GM12878 (cell line): Measurements from ENCODE around the gene TRIM23. TPM values are rescaled to one million over a fixed set of nuclear protein-coding genes. Genes with fewer than 3 reads are reported as not detected.

ENCODE experiments used
- ATAC-seq: fragments of 200-7000 bp; cut with Tn5 transposase; 3 replicates; pipeline ENCODE4 v1.9.1; 2020; ENCODE audit warnings: mild to moderate bottlenecking, moderate library complexity
- BruUV-seq: library from RNA; stranded (reverse); fragments of 400-500 nt; replicated peaks from 2 replicates; lab custom pipeline; 2021; lab: Mats Ljungman, UMichigan
- CTCF ChIA-PET: fragments of 300-600 bp; sonication (Branson Sonifier 250); formaldehyde crosslinking; extraction: SDS; loops from one replicate; lab custom pipeline; 2021; ENCODE audit warnings: inconsistent platforms; lab: Yijun Ruan, JAX
- POLR2A ChIA-PET: fragments of 350-600 bp; formaldehyde crosslinking; extraction: SDS; loops from one replicate; lab custom pipeline; 2021; ENCODE audit warnings: inconsistent platforms; lab: Charles Lee
- RAD21 ChIA-PET: fragments of 300-600 bp; sonication (Branson Sonifier 250); formaldehyde crosslinking; loops from one replicate; lab custom pipeline; 2023; ENCODE audit warnings: antibody characterized with exemption; ENCODE audit not compliant: unreplicated experiment; lab: Charles Lee
- SMC1A ChIA-PET: fragments of 300-600 bp; sonication (Branson Sonifier 250); formaldehyde crosslinking; loops from one replicate; lab custom pipeline; 2023; ENCODE audit not compliant: unreplicated experiment, uncharacterized antibody; lab: Charles Lee
- DNase-seq: peaks from one replicate; pipeline ENCODE4 v3.0.0-alpha.2; 2011; ENCODE audit warnings: low read depth, low spot score
- FAIRE-seq: peaks from 3 replicates; lab custom pipeline; 2011; peaks lifted over from hg19 to GRCh38; lab: Jason Lieb, UNC
- H2AFZ ChIP-seq: 2 replicates; pipeline ENCODE4 v1.6.0; 2011; ENCODE audit warnings: low read depth, low read length, control low read depth; ENCODE audit not compliant: control insufficient read depth
- H3K27ac ChIP-seq: 2 replicates; pipeline ENCODE4 v1.5.1; 2011; ENCODE audit warnings: control low read depth; ENCODE audit not compliant: control insufficient read depth, insufficient read depth
- H3K27me3 ChIP-seq, 2 experiments: replicated peaks in 1 of 2; 2 replicates each; pipeline versions ENCODE4 v1.6.0 to v1.6.1; 2011; ENCODE audit warnings: low read length in 1 of 2; ENCODE audit not compliant: control insufficient read depth in 2 of 2, insufficient read depth in 2 of 2
- H3K36me3 ChIP-seq, 2 experiments: 2 replicates each; pipeline ENCODE4 v1.5.1; 2011; ENCODE audit warnings: low read length in 1 of 2; ENCODE audit not compliant: control insufficient read depth in 2 of 2, insufficient read depth in 2 of 2
- H3K4me1 ChIP-seq: 2 replicates; pipeline ENCODE4 v1.6.1; 2011; ENCODE audit warnings: mild to moderate bottlenecking, low read length, moderate library complexity, mixed read lengths; ENCODE audit not compliant: control insufficient read depth, insufficient read depth
- H3K4me2 ChIP-seq: 2 replicates; pipeline ENCODE4 v1.6.0; 2011; ENCODE audit warnings: control low read depth; ENCODE audit not compliant: control insufficient read depth, insufficient read depth
- H3K4me3 ChIP-seq: fragments of 200-600 bp; sonication (generic); 2 replicates; pipeline ENCODE4 v1.5.1; 2016
- H3K79me2 ChIP-seq: 2 replicates; pipeline ENCODE4 v1.6.0; 2011; ENCODE audit warnings: low read length; ENCODE audit not compliant: control insufficient read depth, insufficient read depth
- H3K9ac ChIP-seq: 2 replicates; pipeline ENCODE4 v1.8.0; 2011; ENCODE audit warnings: low read length, control low read depth, mixed read lengths; ENCODE audit not compliant: control insufficient read depth, insufficient read depth
- H3K9me3 ChIP-seq: replicated peaks from 3 replicates; pipeline ENCODE4 v1.5.1; 2011; ENCODE audit warnings: mild to moderate bottlenecking, low read length; ENCODE audit not compliant: control insufficient read depth, insufficient read depth
- H4K20me1 ChIP-seq: 2 replicates; pipeline ENCODE4 v1.6.0; 2011; ENCODE audit not compliant: control insufficient read depth, insufficient read depth
- CBFB ChIP-seq: IDR thresholded peaks from 2 replicates; pipeline ENCODE4 v1.6.1; 2016; ENCODE audit warnings: antibody characterized with exemption, low read depth
- CBX3 ChIP-seq: fragments of 200-600 bp; sonication (generic); IDR thresholded peaks from 2 replicates; pipeline ENCODE4 v1.6.1; 2016; ENCODE audit warnings: low read depth, borderline replicate concordance
- CEBPB ChIP-seq, 2 experiments: fragments of 150-350 bp in 1 of 2; IDR thresholded peaks; 2 replicates each; pipeline ENCODE4 v1.6.1; 2012 to 2014; ENCODE audit warnings: low read depth in 2 of 2, low read length in 2 of 2, borderline replicate concordance in 1 of 2, inconsistent platforms in 1 of 2
- E4F1 ChIP-seq: fragments of 450-650 bp; IDR thresholded peaks from 2 replicates; pipeline ENCODE4 v1.6.1; 2018; ENCODE audit warnings: borderline replicate concordance, mild to moderate bottlenecking; ENCODE audit not compliant: partially characterized antibody
- ESRRA ChIP-seq: IDR thresholded peaks from 2 replicates; pipeline ENCODE4 v1.6.1; 2012; ENCODE audit warnings: mild to moderate bottlenecking, low read length, improper control_type of control experiment
- HDGF ChIP-seq: fragments of 450-650 bp; IDR thresholded peaks from 2 replicates; pipeline ENCODE4 v1.6.1; 2016; ENCODE audit warnings: antibody characterized with exemption
- NFXL1 ChIP-seq: fragments of 450-650 bp; IDR thresholded peaks from 2 replicates; pipeline ENCODE4 v1.6.1; 2017; ENCODE audit warnings: antibody characterized with exemption, mild to moderate bottlenecking, borderline replicate concordance
- PBX3 ChIP-seq: IDR thresholded peaks from 2 replicates; pipeline ENCODE4 v1.6.1; 2011; ENCODE audit warnings: mild to moderate bottlenecking, low read depth, low read length, moderate library complexity; ENCODE audit not compliant: insufficient replicate concordance
- RB1 ChIP-seq: fragments of 450-650 bp; formaldehyde crosslinking; IDR thresholded peaks from 2 replicates; pipeline ENCODE4 v1.6.1; 2017; ENCODE audit warnings: mild to moderate bottlenecking, borderline replicate concordance
- RCOR1 ChIP-seq: conservative IDR thresholded peaks from 2 replicates; pipeline ENCODE4 v1.6.1; 2012; ENCODE audit warnings: low read depth, low read length, improper control_type of control experiment
- RFX5 ChIP-seq: IDR thresholded peaks from 2 replicates; pipeline ENCODE4 v1.6.1; 2011; ENCODE audit warnings: low read depth, low read length, improper control_type of control experiment
- SUZ12 ChIP-seq: fragments of 200-600 bp; sonication (generic); IDR thresholded peaks from one replicate; pipeline ENCODE4 v1.6.1; 2018; ENCODE audit warnings: antibody characterized with exemption, mild to moderate bottlenecking; ENCODE audit not compliant: unreplicated experiment
- TCF12 ChIP-seq: IDR thresholded peaks from 2 replicates; pipeline ENCODE4 v1.6.1; 2011; ENCODE audit warnings: low read depth, mild to moderate bottlenecking, low read length
- YY1 ChIP-seq: IDR thresholded peaks from 2 replicates; pipeline ENCODE4 v1.6.1; 2011; ENCODE audit warnings: low read depth, mild to moderate bottlenecking, low read length
- ZSCAN29 ChIP-seq: fragments of 450-650 bp; IDR thresholded peaks from 2 replicates; pipeline ENCODE4 v1.6.1; 2017; ENCODE audit warnings: mild to moderate bottlenecking, moderate library complexity
- in situ Hi-C: fragments of 300-500 bp; cut with MboI; formaldehyde crosslinking; loops from 9 replicates; pipeline ENCODE4 v1.14.3; 2018; ENCODE audit warnings: mixed read lengths
- intact Hi-C: fragments of 100-400 bp; cut with micrococcal nuclease; formaldehyde crosslinking; loops from one replicate; pipeline ENCODE4 v1.14.2; 2022; ENCODE audit not compliant: unreplicated experiment
- polyA plus RNA-seq, 11 experiments: library from polyadenylated mRNA; depleted of rRNA in 4 of 11; unstranded in 6 of 11; stranded (reverse) in 5 of 11; fragments of >200 nt; fragmentation: Nextera tagmentation in 4 of 11; fragmentation: Illumina TruSeq in 1 of 11; extraction: Ambion mirVana in 4 of 11; extraction: Trizol in 1 of 11; gene quantifications; 1 replicate in 1 of 11; 2 replicates in 10 of 11; pipeline versions ENCODE4 v1.2.1 to v1.2.3, GENCODE V29; 2011 to 2016; ENCODE audit warnings: inconsistent platforms in 2 of 11, missing spikeins in 2 of 11, low read depth in 1 of 11
- total RNA-seq, 4 experiments: library from RNA; depleted of rRNA in 3 of 4; stranded (reverse); fragments of >200 nt in 3 of 4; fragmentation: Illumina TruSeq in 1 of 4; extraction: Trizol in 1 of 4; gene quantifications; 2 replicates each; pipeline versions ENCODE4 v1.2.1 to v1.2.3, GENCODE V29; 2013 to 2021
- TF ChIP-seq, protein P1 (sequence below): IDR thresholded peaks from 2 replicates; pipeline ENCODE4 v1.6.1; 2011; ENCODE audit warnings: borderline replicate concordance, low read depth, mild to moderate bottlenecking, moderate library complexity, mixed read lengths, low read length; ENCODE audit not compliant: insufficient read depth; ENCODE audit errors: extremely low read length
- TF ChIP-seq, protein P2 (sequence below): IDR thresholded peaks from 2 replicates; pipeline ENCODE4 v1.6.1; 2012; ENCODE audit warnings: low read depth, low read length, improper control_type of control experiment
- TF ChIP-seq, protein P3 (sequence below): fragments of 450-650 bp; IDR thresholded peaks from 2 replicates; pipeline ENCODE4 v1.6.1; 2016; ENCODE audit warnings: mild to moderate bottlenecking

TRIM23 gene
- total and polyA plus RNA-seq, 10 of the 15 experiments (the other 5 are each of a cell fraction or from before 2014, with no cell fraction given) = 1.9 to 5.0 (median 2.4) TPM

- BruUV-seq = no TSS peak
- ChIA-PET SMC1A (interaction anchor here (1.3 kb wide), 1 partner anchor 11 kb away, joined by 3 read pairs; no protein-coding TSS in a partner anchor), RAD21 (no interaction called here), POLR2A (no interaction called here), CTCF (no interaction called here)
- ATAC-seq = no peak; the same call in 2 of the 3 replicates
- no peaks in the 10 kb centered on the region for H3K4me1 ChIP-seq
- no peak overlapping the region for H3K4me3 ChIP-seq
- intact Hi-C loops = no loop called here
- H3K27ac ChIP-seq = no peak overlapping the region
- H3K36me3 ChIP-seq = peaks cover 0 to 3% of the 10 kb centered on the region in 2 experiments; a peak in 1 of 4 replicates
- no peak overlapping the region for H3K9ac ChIP-seq
- TF ChIP-seq PBX3 = no peak
- TF ChIP-seq, protein P1, sequence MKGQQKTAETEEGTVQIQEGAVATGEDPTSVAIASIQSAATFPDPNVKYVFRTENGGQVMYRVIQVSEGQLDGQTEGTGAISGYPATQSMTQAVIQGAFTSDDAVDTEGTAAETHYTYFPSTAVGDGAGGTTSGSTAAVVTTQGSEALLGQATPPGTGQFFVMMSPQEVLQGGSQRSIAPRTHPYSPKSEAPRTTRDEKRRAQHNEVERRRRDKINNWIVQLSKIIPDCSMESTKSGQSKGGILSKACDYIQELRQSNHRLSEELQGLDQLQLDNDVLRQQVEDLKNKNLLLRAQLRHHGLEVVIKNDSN = no peak
- TF ChIP-seq RCOR1 = no peak
- TF ChIP-seq HDGF = no peak
- TF ChIP-seq CBX3 = no peak
- TF ChIP-seq, protein P2, sequence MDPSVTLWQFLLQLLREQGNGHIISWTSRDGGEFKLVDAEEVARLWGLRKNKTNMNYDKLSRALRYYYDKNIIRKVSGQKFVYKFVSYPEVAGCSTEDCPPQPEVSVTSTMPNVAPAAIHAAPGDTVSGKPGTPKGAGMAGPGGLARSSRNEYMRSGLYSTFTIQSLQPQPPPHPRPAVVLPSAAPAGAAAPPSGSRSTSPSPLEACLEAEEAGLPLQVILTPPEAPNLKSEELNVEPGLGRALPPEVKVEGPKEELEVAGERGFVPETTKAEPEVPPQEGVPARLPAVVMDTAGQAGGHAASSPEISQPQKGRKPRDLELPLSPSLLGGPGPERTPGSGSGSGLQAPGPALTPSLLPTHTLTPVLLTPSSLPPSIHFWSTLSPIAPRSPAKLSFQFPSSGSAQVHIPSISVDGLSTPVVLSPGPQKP = no peak
- TF ChIP-seq, protein P3, sequence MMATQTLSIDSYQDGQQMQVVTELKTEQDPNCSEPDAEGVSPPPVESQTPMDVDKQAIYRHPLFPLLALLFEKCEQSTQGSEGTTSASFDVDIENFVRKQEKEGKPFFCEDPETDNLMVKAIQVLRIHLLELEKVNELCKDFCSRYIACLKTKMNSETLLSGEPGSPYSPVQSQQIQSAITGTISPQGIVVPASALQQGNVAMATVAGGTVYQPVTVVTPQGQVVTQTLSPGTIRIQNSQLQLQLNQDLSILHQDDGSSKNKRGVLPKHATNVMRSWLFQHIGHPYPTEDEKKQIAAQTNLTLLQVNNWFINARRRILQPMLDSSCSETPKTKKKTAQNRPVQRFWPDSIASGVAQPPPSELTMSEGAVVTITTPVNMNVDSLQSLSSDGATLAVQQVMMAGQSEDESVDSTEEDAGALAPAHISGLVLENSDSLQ = no peak
- TF ChIP-seq YY1 = no peak
- TF ChIP-seq NFXL1 = no peak
- TF ChIP-seq ZSCAN29 = no peak
- TF ChIP-seq CEBPB (IDR thresholded peaks at IDR 0.05; ENCODE audit: borderline replicate concordance in 1 of 2, low read depth in 2 of 2, low read length in 2 of 2) = no peak
- TF ChIP-seq RFX5 = no peak
- no peak for TF ChIP-seq RB1
- no peak for TF ChIP-seq SUZ12
- TF ChIP-seq CBFB = no peak
- TF ChIP-seq TCF12 = no peak
- no peak for TF ChIP-seq E4F1
- TF ChIP-seq ESRRA = no peak
- no peak for FAIRE-seq
- no peak for DNase-seq
- H3K4me2 ChIP-seq = no peak overlapping the region
- no peaks in the 10 kb centered on the region for H3K27me3 ChIP-seq
- H4K20me1 ChIP-seq = no peaks in the 10 kb centered on the region
- no peak overlapping the region for H2AFZ ChIP-seq
- peaks cover 22% of the 10 kb centered on the region for H3K79me2 ChIP-seq
- in situ Hi-C loops = no loop called here
- H3K9me3 ChIP-seq = no peaks in the 10 kb centered on the region
These were observed 6.8 kb upstream of the TRIM23 start for GRCh38 chr5:65630981-65631380.
